ENCODE measurements around the gene ACVR1. TPM values are rescaled to one million over a fixed set of nuclear protein-coding genes. Genes with fewer than 3 reads are reported as not detected.

ACVR1 gene
- total RNA-seq, 1 donor from 2014 or later = 36.3 TPM

DNA sequence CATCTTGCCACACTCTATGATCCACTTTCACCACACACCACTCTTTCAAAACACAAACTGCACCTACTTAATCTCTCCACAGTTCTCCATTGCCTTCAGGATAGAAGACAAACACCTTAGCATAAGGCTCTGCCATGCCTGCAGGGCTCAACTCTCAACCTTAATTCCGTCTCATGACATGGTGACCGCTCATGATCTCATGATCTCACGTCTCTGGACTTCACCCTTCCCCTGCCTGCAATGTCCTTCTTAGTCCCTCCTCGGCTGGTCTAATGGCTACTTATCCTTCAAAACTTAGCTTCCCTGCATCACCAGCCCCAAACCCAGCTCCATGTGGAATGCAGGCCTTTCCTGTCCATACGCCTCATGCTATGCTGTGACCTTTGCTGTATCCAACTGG is 85.3 kb downstream of the ACVR1 start:
- H3K4me1 Mint-ChIP-seq (ENCODE audit: low read depth, unreplicated experiment) = peaks cover 4% of the 10 kb centered on the region
- no peaks in the 10 kb centered on the region for H3K36me3 Mint-ChIP-seq (ENCODE audit: unreplicated experiment)
- H3K9me3 Mint-ChIP-seq (ENCODE audit: unreplicated experiment) = no peaks in the 10 kb centered on the region
- TF ChIP-seq, protein P1, sequence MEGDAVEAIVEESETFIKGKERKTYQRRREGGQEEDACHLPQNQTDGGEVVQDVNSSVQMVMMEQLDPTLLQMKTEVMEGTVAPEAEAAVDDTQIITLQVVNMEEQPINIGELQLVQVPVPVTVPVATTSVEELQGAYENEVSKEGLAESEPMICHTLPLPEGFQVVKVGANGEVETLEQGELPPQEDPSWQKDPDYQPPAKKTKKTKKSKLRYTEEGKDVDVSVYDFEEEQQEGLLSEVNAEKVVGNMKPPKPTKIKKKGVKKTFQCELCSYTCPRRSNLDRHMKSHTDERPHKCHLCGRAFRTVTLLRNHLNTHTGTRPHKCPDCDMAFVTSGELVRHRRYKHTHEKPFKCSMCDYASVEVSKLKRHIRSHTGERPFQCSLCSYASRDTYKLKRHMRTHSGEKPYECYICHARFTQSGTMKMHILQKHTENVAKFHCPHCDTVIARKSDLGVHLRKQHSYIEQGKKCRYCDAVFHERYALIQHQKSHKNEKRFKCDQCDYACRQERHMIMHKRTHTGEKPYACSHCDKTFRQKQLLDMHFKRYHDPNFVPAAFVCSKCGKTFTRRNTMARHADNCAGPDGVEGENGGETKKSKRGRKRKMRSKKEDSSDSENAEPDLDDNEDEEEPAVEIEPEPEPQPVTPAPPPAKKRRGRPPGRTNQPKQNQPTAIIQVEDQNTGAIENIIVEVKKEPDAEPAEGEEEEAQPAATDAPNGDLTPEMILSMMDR (IDR thresholded peaks at IDR 0.05; ENCODE audit: partially characterized antibody, unreplicated experiment) = no peak
- no peak overlapping the region for H3K27ac Mint-ChIP-seq (ENCODE audit: unreplicated experiment)
- H3K4me3 Mint-ChIP-seq (ENCODE audit: unreplicated experiment) = no peak overlapping the region
- no peaks in the 10 kb centered on the region for H3K27me3 Mint-ChIP-seq (ENCODE audit: unreplicated experiment)
- no peak for DNase-seq

DNA sequence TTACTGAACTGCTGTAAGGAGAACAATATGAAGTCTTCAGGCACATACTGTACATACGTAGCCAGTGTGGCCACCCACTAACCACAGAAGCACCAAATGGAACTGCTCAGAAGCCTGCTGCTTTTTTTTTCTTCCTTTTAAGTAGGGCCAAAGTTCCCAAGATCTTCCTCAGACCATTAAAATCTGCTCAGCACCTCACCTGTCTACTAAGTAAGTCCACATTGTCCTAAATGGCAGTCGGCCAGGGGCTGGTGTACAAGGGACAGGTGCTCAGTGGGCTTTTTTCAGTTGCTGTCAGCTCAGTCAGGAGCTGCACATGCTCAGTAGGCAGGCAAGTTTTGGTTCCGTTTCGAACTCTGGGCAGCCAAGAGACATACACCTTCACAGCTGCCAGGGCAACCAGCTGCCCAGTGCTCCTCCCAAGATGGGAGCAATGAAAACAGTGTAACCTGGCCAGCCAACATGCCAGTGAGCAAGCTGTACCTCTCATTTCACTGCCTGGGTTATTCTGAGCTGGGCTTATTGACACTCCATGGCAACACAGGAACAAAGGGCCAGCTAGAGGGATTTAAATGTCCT is 86.1 kb downstream of the ACVR1 start:
- no peak overlapping the region for H3K4me3 Mint-ChIP-seq (ENCODE audit: unreplicated experiment)
- TF ChIP-seq, protein P1 (IDR thresholded peaks at IDR 0.05; ENCODE audit: partially characterized antibody, unreplicated experiment) = no peak

DNA sequence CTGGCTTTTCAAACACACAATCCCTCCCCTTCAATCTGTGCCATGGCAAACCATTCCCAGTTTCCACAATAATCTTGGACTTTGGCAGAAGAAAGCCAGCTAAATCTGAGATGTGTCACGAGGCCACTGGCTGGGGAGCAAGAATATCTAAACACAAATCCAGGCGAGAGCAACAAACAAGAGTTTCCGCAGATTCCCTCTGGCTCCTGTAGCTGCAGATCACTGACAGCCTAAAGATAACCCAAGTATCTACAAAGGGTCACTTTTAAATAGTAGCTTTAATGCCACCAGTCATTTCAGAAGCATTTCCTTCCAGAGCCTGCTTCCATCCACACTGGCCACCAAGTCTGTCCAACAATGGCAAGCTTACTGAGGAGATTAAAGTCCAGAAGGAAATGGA is 86.9 kb downstream of the ACVR1 start:
- Mint-ChIP-seq H3K27ac (ENCODE audit: unreplicated experiment) (no peak overlapping the region), H3K9me3 (ENCODE audit: unreplicated experiment) (no peaks in the 10 kb centered on the region)

More for the DNA sequence above, 86.1 kb downstream of the ACVR1 start:
- DNase-seq = no peak
- H3K27me3 Mint-ChIP-seq (ENCODE audit: unreplicated experiment) = no peaks in the 10 kb centered on the region
- no peaks in the 10 kb centered on the region for H3K36me3 Mint-ChIP-seq (ENCODE audit: unreplicated experiment)
- H3K27ac Mint-ChIP-seq (ENCODE audit: unreplicated experiment) = no peak overlapping the region
- peaks cover 4% of the 10 kb centered on the region for H3K4me1 Mint-ChIP-seq (ENCODE audit: low read depth, unreplicated experiment)
- H3K9me3 Mint-ChIP-seq (ENCODE audit: unreplicated experiment) = no peaks in the 10 kb centered on the region

DNA sequence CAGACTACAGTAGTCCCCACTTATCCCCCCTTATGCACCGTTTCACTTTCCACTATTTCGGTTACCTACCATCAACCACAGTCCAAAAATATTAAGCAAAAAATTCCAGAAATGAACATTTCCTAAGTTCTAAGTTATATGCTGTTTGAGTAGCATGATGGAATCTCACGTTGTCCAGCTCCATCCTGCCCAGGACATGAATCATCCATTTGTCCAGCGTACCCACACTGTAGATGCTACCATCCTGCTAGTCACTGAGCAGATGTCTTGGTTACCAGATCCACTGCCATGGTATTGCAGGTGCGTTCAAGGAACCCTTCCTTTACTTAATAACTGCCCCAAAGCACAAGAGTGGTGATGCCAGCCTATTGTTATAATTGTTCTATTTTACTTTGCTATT is 87.9 kb downstream of the ACVR1 start:
- DNase-seq = no peak
- Mint-ChIP-seq H3K27me3 (ENCODE audit: unreplicated experiment) (no peaks in the 10 kb centered on the region), H3K27ac (ENCODE audit: unreplicated experiment) (no peak overlapping the region), H3K4me1 (ENCODE audit: low read depth, unreplicated experiment) (peaks cover 7% of the 10 kb centered on the region), H3K4me3 (ENCODE audit: unreplicated experiment) (no peak overlapping the region), H3K9me3 (ENCODE audit: unreplicated experiment) (no peaks in the 10 kb centered on the region), H3K36me3 (ENCODE audit: unreplicated experiment) (no peaks in the 10 kb centered on the region)
- TF ChIP-seq, protein P1 (IDR thresholded peaks at IDR 0.05; ENCODE audit: partially characterized antibody, unreplicated experiment) = no peak

More for the DNA sequence above, 86.9 kb downstream of the ACVR1 start:
- no peak for DNase-seq
- H3K4me3 Mint-ChIP-seq (ENCODE audit: unreplicated experiment) = no peak overlapping the region
- H3K4me1 Mint-ChIP-seq (ENCODE audit: low read depth, unreplicated experiment) = peaks cover 7% of the 10 kb centered on the region
- H3K27me3 Mint-ChIP-seq (ENCODE audit: unreplicated experiment) = no peaks in the 10 kb centered on the region
- TF ChIP-seq, protein P1 (IDR thresholded peaks at IDR 0.05; ENCODE audit: partially characterized antibody, unreplicated experiment) = no peak
- no peaks in the 10 kb centered on the region for H3K36me3 Mint-ChIP-seq (ENCODE audit: unreplicated experiment)

DNA sequence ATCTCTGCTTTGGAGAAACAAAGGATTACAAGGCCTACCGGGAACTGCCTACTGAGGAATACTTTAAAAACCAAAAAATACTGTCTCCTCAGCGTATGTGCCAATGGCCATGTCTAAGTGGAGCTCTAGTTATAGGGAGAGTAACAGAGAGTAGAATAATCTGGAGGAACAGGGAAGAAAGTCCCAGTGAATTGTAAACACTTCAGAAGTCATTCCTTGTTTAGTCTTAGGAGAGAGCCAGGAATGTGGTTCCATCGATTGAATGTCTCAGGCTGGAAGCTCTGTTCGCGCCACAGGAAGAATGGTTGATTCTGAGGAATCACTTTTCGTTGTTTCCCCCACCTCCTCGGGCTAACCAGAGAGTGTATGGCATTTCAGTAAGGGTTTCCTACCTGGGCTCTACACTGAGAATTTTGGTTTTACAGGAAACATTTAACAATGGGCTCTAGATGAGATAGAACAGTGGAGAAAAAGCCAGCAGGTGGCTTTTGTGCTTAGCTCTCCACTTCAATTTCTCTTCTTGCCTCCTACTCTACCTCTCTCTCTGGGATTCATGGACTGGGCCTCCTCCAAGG is 88.7 kb downstream of the ACVR1 start:
- Mint-ChIP-seq H3K36me3 (ENCODE audit: unreplicated experiment) (no peaks in the 10 kb centered on the region), H3K9me3 (ENCODE audit: unreplicated experiment) (no peaks in the 10 kb centered on the region), H3K4me3 (ENCODE audit: unreplicated experiment) (no peak overlapping the region), H3K27me3 (ENCODE audit: unreplicated experiment) (no peaks in the 10 kb centered on the region), H3K27ac (ENCODE audit: unreplicated experiment) (no peak overlapping the region), H3K4me1 (ENCODE audit: low read depth, unreplicated experiment) (peaks cover 8% of the 10 kb centered on the region)
- no peak for DNase-seq
- TF ChIP-seq, protein P1 (IDR thresholded peaks at IDR 0.05; ENCODE audit: partially characterized antibody, unreplicated experiment) = no peak

All from glutamatergic neuron (in vitro differentiated cells).